WTC11 (cell line): ENCODE data around the gene HIF1A.

Source experiments
- ATF6 ChIP-seq: sonication (generic); formaldehyde crosslinking; IDR thresholded peaks from 2 replicates; pipeline ENCODE4 v1.8.1; 2023; ENCODE audit warnings: mild to moderate bottlenecking, missing genetic modification reagents
- CTCF ChIP-seq: fragments of 200-600 bp; IDR thresholded peaks from 2 replicates; pipeline ENCODE4 v1.8.0; 2022; ENCODE audit warnings: antibody characterized with exemption
- FOXP1 ChIP-seq: sonication (generic); formaldehyde crosslinking; IDR thresholded peaks from 2 replicates; pipeline ENCODE4 v1.8.0; 2022; ENCODE audit warnings: missing genetic modification reagents, mild to moderate bottlenecking, moderate library complexity, borderline replicate concordance
- JUN ChIP-seq: sonication (generic); formaldehyde crosslinking; IDR thresholded peaks from 2 replicates; pipeline ENCODE4 v1.8.0; 2023; ENCODE audit warnings: mild to moderate bottlenecking, missing genetic modification reagents
- MAX ChIP-seq: sonication (generic); formaldehyde crosslinking; IDR thresholded peaks from 2 replicates; pipeline ENCODE4 v1.8.0; 2022; ENCODE audit warnings: mild to moderate bottlenecking, missing genetic modification reagents
- NR3C1 ChIP-seq: sonication (generic); formaldehyde crosslinking; conservative IDR thresholded peaks from 2 replicates; pipeline ENCODE4 v1.8.1; 2023; ENCODE audit warnings: low read depth, mild to moderate bottlenecking, missing genetic modification reagents
- SMAD3 ChIP-seq: sonication (generic); formaldehyde crosslinking; IDR thresholded peaks from 2 replicates; pipeline ENCODE4 v1.8.0; 2022; ENCODE audit warnings: missing genetic modification reagents, mild to moderate bottlenecking, borderline replicate concordance
- USF1 ChIP-seq: sonication (generic); formaldehyde crosslinking; IDR thresholded peaks from 2 replicates; pipeline ENCODE4 v1.8.0; 2022; ENCODE audit warnings: mild to moderate bottlenecking, missing genetic modification reagents
- USF2 ChIP-seq: sonication (generic); formaldehyde crosslinking; IDR thresholded peaks from 2 replicates; pipeline ENCODE4 v1.8.1; 2023; ENCODE audit warnings: mild to moderate bottlenecking, missing genetic modification reagents, moderate library complexity
- ZBTB21 ChIP-seq: sonication (generic); formaldehyde crosslinking; IDR thresholded peaks from 2 replicates; pipeline ENCODE4 v1.8.1; 2023; ENCODE audit warnings: mild to moderate bottlenecking, missing genetic modification reagents, borderline replicate concordance
- ZBTB43 ChIP-seq: sonication (generic); formaldehyde crosslinking; IDR thresholded peaks from 2 replicates; pipeline ENCODE4 v1.8.1; 2023; ENCODE audit warnings: mild to moderate bottlenecking, missing genetic modification reagents
- ZNF138 ChIP-seq: sonication (generic); formaldehyde crosslinking; conservative IDR thresholded peaks from 2 replicates; pipeline ENCODE4 v1.8.1; 2022; ENCODE audit warnings: mild to moderate bottlenecking, moderate library complexity, missing genetic modification reagents

- no peak for TF ChIP-seq CTCF
- TF ChIP-seq SMAD3 (CRISPR knock-in tag) = no peak
- TF ChIP-seq JUN (CRISPR knock-in tag) = no peak
- no peak for TF ChIP-seq NR3C1
- TF ChIP-seq ATF6 (CRISPR knock-in tag) = no peak
- TF ChIP-seq FOXP1 = no peak
- no peak for TF ChIP-seq USF1 (CRISPR knock-in tag)
- no peak for TF ChIP-seq ZBTB43 (CRISPR knock-in tag)
- no peak for TF ChIP-seq ZBTB21
- no peak for TF ChIP-seq ZNF138 (CRISPR knock-in tag)
- TF ChIP-seq MAX (CRISPR knock-in tag) = no peak
- TF ChIP-seq USF2 (CRISPR knock-in tag) = no peak
Observed at GRCh38 chr14:61737915-61738314, 42.6 kb downstream of the HIF1A start.
